ENCODE results near the gene PCDHGB1. TPM values are rescaled to one million over a fixed set of nuclear protein-coding genes. Genes with fewer than 3 reads are reported as not detected.
"Not testable (repeated sequence)": the region's sequence is repeated elsewhere in the genome, so short reads cannot be mapped to it uniquely, and the experiment has no call there.

The PCDHGB1 gene
- total RNA-seq, 2 donors from 2014 or later, result 3.9 to 6.5 TPM

GRCh38 chr5:141388661-141389060 lies 38.8 kb downstream of the PCDHGB1 start:
- no peaks in the 10 kb centered on the region for H3K4me1 ChIP-seq (replicated peaks)
- TF ChIP-seq CTCF (IDR thresholded peaks at IDR 0.05), result no peak
- TF ChIP-seq POLR2AphosphoS5 (IDR thresholded peaks at IDR 0.05), result no peak
- no peak for TF ChIP-seq POLR2A (IDR thresholded peaks at IDR 0.05)
- no peaks in the 10 kb centered on the region for H3K36me3 ChIP-seq
- peaks cover 4% of the 10 kb centered on the region for H3K27me3 ChIP-seq (replicated peaks; ENCODE audit: insufficient read depth)
- H3K9me3 ChIP-seq, result no peaks in the 10 kb centered on the region
- no peak overlapping the region for H3K4me3 ChIP-seq
- intact Hi-C loops (cut with DNase I), result no loop called here
- no peak overlapping the region for H3K27ac ChIP-seq
- no peak for DNase-seq (ENCODE audit: low spot score)
- WGBS, result 42% methylated on average over 10 of the region's 10 CpGs

GRCh38 chr5:141389153-141390042 lies 39.5 kb downstream of the PCDHGB1 start:
- TF ChIP-seq CTCF (IDR thresholded peaks at IDR 0.05) (no peak), POLR2AphosphoS5 (IDR thresholded peaks at IDR 0.05) (no peak), POLR2A (IDR thresholded peaks at IDR 0.05) (no peak)
- Histone ChIP-seq H3K27me3 (replicated peaks; ENCODE audit: insufficient read depth) (peaks cover 4% of the 10 kb centered on the region), H3K9me3 (no peaks in the 10 kb centered on the region), H3K4me1 (replicated peaks) (no peaks in the 10 kb centered on the region), H3K36me3 (no peaks in the 10 kb centered on the region), H3K27ac (no peak overlapping the region), H3K4me3 (no peak overlapping the region)
- no peak for DNase-seq (ENCODE audit: low spot score)
- intact Hi-C loops (cut with DNase I), result no loop called here
- 35% methylated on average over 77 of the region's 77 CpGs for WGBS

DNA sequence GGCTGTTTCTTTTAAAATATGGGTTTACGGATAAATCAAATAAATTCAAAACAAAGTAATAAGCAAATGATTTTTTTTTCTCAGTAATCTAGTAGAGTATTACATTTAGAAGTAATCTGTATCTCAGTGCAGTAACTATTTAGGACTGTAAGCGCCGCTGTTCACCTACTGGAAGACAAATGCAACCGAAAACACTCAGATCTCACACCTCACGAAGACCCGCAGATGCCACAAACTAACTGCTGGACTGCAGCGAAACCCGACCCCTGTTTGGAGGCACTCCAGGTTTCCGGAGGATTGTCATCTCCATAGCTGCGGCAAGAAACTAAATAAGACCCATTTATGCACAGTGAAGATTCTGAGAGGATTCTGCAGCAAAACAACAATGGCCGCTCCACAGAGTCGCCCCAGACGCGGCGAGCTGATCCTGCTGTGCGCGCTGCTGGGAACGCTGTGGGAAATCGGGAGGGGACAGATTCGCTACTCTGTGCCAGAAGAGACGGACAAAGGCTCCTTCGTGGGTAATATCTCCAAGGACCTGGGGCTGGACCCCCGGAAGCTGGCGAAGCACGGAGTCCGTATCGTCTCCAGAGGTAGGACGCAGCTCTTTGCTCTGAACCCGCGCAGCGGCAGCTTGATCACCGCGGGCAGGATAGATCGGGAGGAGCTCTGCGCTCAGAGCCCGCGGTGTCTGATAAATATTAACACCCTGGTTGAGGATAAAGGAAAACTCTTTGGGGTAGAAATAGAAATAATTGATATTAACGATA lies 42.7 kb downstream of the PCDHGB1 start, which contains the start of gene PCDHGA8:
PCDHGA8 (plus strand) TSS at position 205 of the 770 bp plus-strand sequence; CDS start at position 386, 181 bp downstream.
- 26% methylated on average over 38 of the region's 38 CpGs for WGBS
- Histone ChIP-seq H3K27ac (no peak within 1 kb of the TSS), H3K36me3 (no peaks in the 10 kb centered on the region), H3K4me1 (replicated peaks) (no peaks in the 10 kb centered on the region), H3K4me3 (no peak within 1 kb of the TSS), H3K27me3 (replicated peaks; ENCODE audit: insufficient read depth) (peaks cover 6% of the 10 kb centered on the region), H3K9me3 (no peaks in the 10 kb centered on the region)
- intact Hi-C loops (cut with DNase I), result no loop called here
- TF ChIP-seq POLR2A (IDR thresholded peaks at IDR 0.05), result no peak
- TF ChIP-seq POLR2AphosphoS5 (IDR thresholded peaks at IDR 0.05), result no peak
- TF ChIP-seq CTCF (IDR thresholded peaks at IDR 0.05), result no peak
- no peak for DNase-seq (ENCODE audit: low spot score)

GRCh38 chr5:141393267-141393666 lies 43.4 kb downstream of the PCDHGB1 start:
- Histone ChIP-seq H3K4me1 (replicated peaks) (no peaks in the 10 kb centered on the region), H3K36me3 (no peaks in the 10 kb centered on the region), H3K4me3 (no peak overlapping the region), H3K27ac (no peak overlapping the region), H3K27me3 (replicated peaks; ENCODE audit: insufficient read depth) (peaks cover 6% of the 10 kb centered on the region), H3K9me3 (no peaks in the 10 kb centered on the region)
- 35% methylated on average over 21 of the region's 21 CpGs for WGBS
- intact Hi-C loops (cut with DNase I), result no loop called here
- no peak for DNase-seq (ENCODE audit: low spot score)
- TF ChIP-seq CTCF (IDR thresholded peaks at IDR 0.05) (no peak), POLR2A (IDR thresholded peaks at IDR 0.05) (no peak), POLR2AphosphoS5 (IDR thresholded peaks at IDR 0.05) (no peak)

- 29% methylated on average over 40 of the region's 53 CpGs for WGBS
- intact Hi-C loops (cut with DNase I); DNase-seq (ENCODE audit: low spot score); H3K36me3 ChIP-seq; H3K4me1 ChIP-seq (replicated peaks); H3K27ac ChIP-seq; H3K9me3 ChIP-seq; H3K4me3 ChIP-seq; H3K27me3 ChIP-seq (replicated peaks; ENCODE audit: insufficient read depth): not testable (repeated sequence)
Observed at GRCh38 chr5:141394401-141395187, 44.7 kb downstream of the PCDHGB1 start.
